ENCODE measurements around the gene CREB3L4.

- TF ChIP-seq GATA2 (IDR thresholded peaks at IDR 0.05; ENCODE audit: low read depth, low read length) (no peak), GATA3 (IDR thresholded peaks at IDR 0.05; ENCODE audit: low read depth, low read length) (no peak)
These were observed 45.4 kb upstream of the CREB3L4 start for GRCh38 chr1:153922076-153922971.
